HEK293 (cell line): ENCODE measurements around the gene SCYL1.
A peak's percentile ranks its signal among the peaks of the same experiment; 100 is the strongest.

Experiments used
- CTCF ChIP-seq: fragments of 450-650 bp; formaldehyde crosslinking; IDR thresholded peaks from 2 replicates; pipeline ENCODE4 v1.5.1; 2016; ENCODE audit warnings: missing biosample characterization, missing genetic modification characterization
- KLF1 ChIP-seq: fragments of 450-650 bp; formaldehyde crosslinking; IDR thresholded peaks from 2 replicates; pipeline ENCODE4 v1.5.1; 2016; ENCODE audit warnings: missing biosample characterization, missing genetic modification characterization
- REST ChIP-seq: fragments of 450-650 bp; formaldehyde crosslinking; IDR thresholded peaks from 2 replicates; pipeline ENCODE4 v1.5.1; 2016; ENCODE audit warnings: missing biosample characterization, missing genetic modification characterization
- ZBTB1 ChIP-seq: fragments of 450-650 bp; formaldehyde crosslinking; IDR thresholded peaks from 2 replicates; pipeline ENCODE4 v1.5.1; 2016; ENCODE audit warnings: missing biosample characterization, missing genetic modification characterization
- ZBTB10 ChIP-seq: fragments of 450-650 bp; formaldehyde crosslinking; IDR thresholded peaks from 2 replicates; pipeline ENCODE4 v1.5.1; 2016; ENCODE audit warnings: missing biosample characterization, missing genetic modification characterization
- ZBTB7A ChIP-seq: fragments of 450-650 bp; formaldehyde crosslinking; IDR thresholded peaks from 2 replicates; pipeline ENCODE4 v1.5.1; 2016; ENCODE audit warnings: low read depth, missing biosample characterization, missing genetic modification characterization
- ZIC2 ChIP-seq: fragments of 450-650 bp; formaldehyde crosslinking; IDR thresholded peaks from 2 replicates; pipeline ENCODE4 v1.5.1; 2016; ENCODE audit warnings: missing biosample characterization, missing genetic modification characterization
- ZNF239 ChIP-seq: fragments of 450-650 bp; formaldehyde crosslinking; IDR thresholded peaks from 2 replicates; pipeline ENCODE4 v1.5.1; 2016; ENCODE audit warnings: missing biosample characterization, missing genetic modification characterization
- ZNF24 ChIP-seq: fragments of 450-650 bp; formaldehyde crosslinking; IDR thresholded peaks from 2 replicates; pipeline ENCODE4 v1.5.1; 2016; ENCODE audit warnings: missing biosample characterization, missing genetic modification characterization
- ZNF548 ChIP-seq: fragments of 450-650 bp; formaldehyde crosslinking; IDR thresholded peaks from 2 replicates; pipeline ENCODE4 v1.5.1; 2016; ENCODE audit warnings: missing biosample characterization, missing genetic modification characterization
- ZNF561 ChIP-seq: fragments of 450-650 bp; IDR thresholded peaks from 2 replicates; pipeline ENCODE4 v1.5.1; 2018; ENCODE audit warnings: missing biosample characterization, missing genetic modification characterization, borderline replicate concordance
- ZNF785 ChIP-seq: fragments of 450-650 bp; formaldehyde crosslinking; IDR thresholded peaks from 2 replicates; pipeline ENCODE4 v1.5.1; 2016; ENCODE audit warnings: missing biosample characterization, missing genetic modification characterization
- TF ChIP-seq, protein P1 (sequence below): fragments of 450-650 bp; formaldehyde crosslinking; IDR thresholded peaks from 2 replicates; pipeline ENCODE4 v1.5.1; 2016; ENCODE audit warnings: missing biosample characterization, missing genetic modification characterization

DNA sequence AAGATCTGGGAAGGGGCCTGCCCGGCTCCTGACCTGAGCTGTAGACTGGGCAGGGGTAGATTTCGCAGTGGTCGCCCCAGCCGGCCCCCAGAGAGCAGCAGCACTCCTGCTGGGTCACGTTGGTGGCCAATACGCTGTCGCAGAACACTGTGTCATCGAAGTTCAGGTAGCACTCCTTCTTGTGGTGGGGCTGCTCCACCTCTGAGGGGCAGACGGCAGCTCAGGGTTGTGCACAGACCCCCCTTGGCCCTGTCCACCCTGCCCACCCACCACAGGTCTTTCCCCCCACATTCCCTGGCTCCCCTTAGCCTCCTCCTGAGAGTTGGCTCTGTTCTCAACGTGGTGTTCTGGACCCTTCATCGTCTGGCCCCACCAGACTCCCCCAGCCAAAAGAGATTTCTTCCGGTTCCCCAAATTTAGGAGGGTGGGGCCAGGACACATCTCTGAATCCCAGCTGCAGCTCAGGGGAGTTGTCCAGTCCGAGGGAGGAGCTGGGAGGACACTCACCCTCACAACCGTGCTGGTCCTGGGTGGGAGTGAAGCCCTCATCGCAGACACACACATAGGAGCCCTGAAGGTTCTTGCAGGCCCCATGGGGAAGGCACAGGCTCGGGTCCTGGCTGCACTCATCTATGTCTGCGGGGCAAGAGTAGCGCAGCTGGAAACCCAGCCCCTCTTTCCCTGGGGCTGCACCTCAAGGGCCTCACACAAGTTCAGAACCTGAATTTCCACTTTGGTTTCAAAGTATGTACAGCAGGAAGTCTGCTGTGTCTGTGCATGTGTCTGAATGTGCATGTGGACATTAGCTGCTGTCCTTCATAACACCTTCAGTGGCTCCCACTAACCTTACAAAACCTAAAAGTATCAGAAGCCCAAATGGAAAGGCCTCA is 16.5 kb downstream of the SCYL1 start:
- TF ChIP-seq ZNF24 (tag by site-specific recombination) (no peak), CTCF (tag by site-specific recombination) (peak; percentile 1; the same call in 1 of the 2 replicates), ZIC2 (no peak), ZBTB7A (tag by site-specific recombination) (no peak), REST (tag by site-specific recombination) (no peak), ZNF548 (no peak), KLF1 (tag by site-specific recombination) (no peak), ZBTB10 (no peak), ZNF561 (tag by site-specific recombination) (no peak), ZNF239 (no peak), ZNF785 (tag by site-specific recombination) (no peak), ZBTB1 (tag by site-specific recombination) (no peak)
- TF ChIP-seq, protein P1, sequence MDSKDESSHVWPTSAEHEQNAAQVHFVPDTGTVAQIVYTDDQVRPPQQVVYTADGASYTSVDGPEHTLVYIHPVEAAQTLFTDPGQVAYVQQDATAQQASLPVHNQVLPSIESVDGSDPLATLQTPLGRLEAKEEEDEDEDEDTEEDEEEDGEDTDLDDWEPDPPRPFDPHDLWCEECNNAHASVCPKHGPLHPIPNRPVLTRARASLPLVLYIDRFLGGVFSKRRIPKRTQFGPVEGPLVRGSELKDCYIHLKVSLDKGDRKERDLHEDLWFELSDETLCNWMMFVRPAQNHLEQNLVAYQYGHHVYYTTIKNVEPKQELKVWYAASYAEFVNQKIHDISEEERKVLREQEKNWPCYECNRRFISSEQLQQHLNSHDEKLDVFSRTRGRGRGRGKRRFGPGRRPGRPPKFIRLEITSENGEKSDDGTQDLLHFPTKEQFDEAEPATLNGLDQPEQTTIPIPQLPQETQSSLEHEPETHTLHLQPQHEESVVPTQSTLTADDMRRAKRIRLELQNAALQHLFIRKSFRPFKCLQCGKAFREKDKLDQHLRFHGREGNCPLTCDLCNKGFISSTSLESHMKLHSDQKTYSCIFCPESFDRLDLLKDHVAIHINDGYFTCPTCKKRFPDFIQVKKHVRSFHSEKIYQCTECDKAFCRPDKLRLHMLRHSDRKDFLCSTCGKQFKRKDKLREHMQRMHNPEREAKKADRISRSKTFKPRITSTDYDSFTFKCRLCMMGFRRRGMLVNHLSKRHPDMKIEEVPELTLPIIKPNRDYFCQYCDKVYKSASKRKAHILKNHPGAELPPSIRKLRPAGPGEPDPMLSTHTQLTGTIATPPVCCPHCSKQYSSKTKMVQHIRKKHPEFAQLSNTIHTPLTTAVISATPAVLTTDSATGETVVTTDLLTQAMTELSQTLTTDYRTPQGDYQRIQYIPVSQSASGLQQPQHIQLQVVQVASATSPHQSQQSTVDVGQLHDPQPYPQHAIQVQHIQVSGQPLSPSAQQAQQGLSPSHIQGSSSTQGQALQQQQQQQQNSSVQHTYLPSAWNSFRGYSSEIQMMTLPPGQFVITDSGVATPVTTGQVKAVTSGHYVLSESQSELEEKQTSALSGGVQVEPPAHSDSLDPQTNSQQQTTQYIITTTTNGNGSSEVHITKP (tag by site-specific recombination) = peak; percentile 94
